ENCODE data around the gene OLR1.
"Not testable (repeated sequence)": the region's sequence is repeated elsewhere in the genome, so short reads cannot be mapped to it uniquely, and the experiment has no call there.

The OLR1 gene

GRCh38 chr12:10210225-10210624, 38.3 kb upstream of the OLR1 start:
- TF ChIP-seq CTCF (IDR thresholded peaks at IDR 0.05; ENCODE audit: insufficient read depth, low read length, missing control alignments), result no peak
- POLR2A ChIA-PET, result no interaction called here
- CTCF ChIA-PET, result interaction anchor here (1.2 to 1.7 kb wide), 2 partner anchors 20 to 26 kb away, joined by 3 to 5 read pairs; no protein-coding TSS in a partner anchor
- H3K4me3 ChIP-seq (ENCODE audit: low read depth, low read length), result no peak overlapping the region
- no peak for DNase-seq (ENCODE audit: low read depth, low spot score)

GRCh38 chr12:10207136-10207535, 35.2 kb upstream of the OLR1 start:
- CTCF ChIA-PET, result interaction anchor here (2.9 kb wide), 1 partner anchor 54 kb away, joined by 11 read pairs; no protein-coding TSS in a partner anchor
- H3K4me3 ChIP-seq (ENCODE audit: low read depth, low read length), result no peak overlapping the region
- POLR2A ChIA-PET, result no interaction called here
- TF ChIP-seq CTCF (IDR thresholded peaks at IDR 0.05; ENCODE audit: insufficient read depth, low read length, missing control alignments), result no peak
- no peak for DNase-seq (ENCODE audit: low read depth, low spot score)

GRCh38 chr12:10205220-10205807, 33.4 kb upstream of the OLR1 start:
- no peak overlapping the region for H3K4me3 ChIP-seq (ENCODE audit: low read depth, low read length)
- ChIA-PET POLR2A (no interaction called here), CTCF (interaction anchor here (2.3 to 3.3 kb wide), 2 partner anchors 15 to 52 kb away, joined by 11 read pairs; no protein-coding TSS in a partner anchor)
- DNase-seq (ENCODE audit: low read depth, low spot score), result no peak
- no peak for TF ChIP-seq CTCF (IDR thresholded peaks at IDR 0.05; ENCODE audit: insufficient read depth, low read length, missing control alignments)

GRCh38 chr12:10204495-10204894, 32.6 kb upstream of the OLR1 start:
- DNase-seq (ENCODE audit: low read depth, low spot score); POLR2A ChIA-PET; H3K4me3 ChIP-seq (ENCODE audit: low read depth, low read length): not testable (repeated sequence)
- CTCF ChIA-PET, result interaction anchor here (1.2 to 3.3 kb wide), 3 partner anchors 9 to 52 kb away, joined by 3 to 11 read pairs (median 11); no protein-coding TSS in a partner anchor

GRCh38 chr12:10197879-10198278, 25.9 kb upstream of the OLR1 start:
- DNase-seq (ENCODE audit: low read depth, low spot score), result no peak
- ChIA-PET POLR2A (no interaction called here), CTCF (no interaction called here)
- no peak for TF ChIP-seq CTCF (IDR thresholded peaks at IDR 0.05; ENCODE audit: insufficient read depth, low read length, missing control alignments)
- no peak overlapping the region for H3K4me3 ChIP-seq (ENCODE audit: low read depth, low read length)

- CTCF ChIA-PET, result interaction anchor here (0.9 to 1.9 kb wide), 4 partner anchors 8 to 56 kb away, joined by 3 to 11 read pairs (median 4); no protein-coding TSS in a partner anchor
- POLR2A ChIA-PET, result no interaction called here
- TF ChIP-seq CTCF (IDR thresholded peaks at IDR 0.05; ENCODE audit: insufficient read depth, low read length, missing control alignments), result no peak
- H3K4me3 ChIP-seq (ENCODE audit: low read depth, low read length), result no peak overlapping the region
- DNase-seq (ENCODE audit: low read depth, low spot score), result no peak
Measured at GRCh38 chr12:10196210-10196609, 24.3 kb upstream of the OLR1 start.

Data from AG04449 (cell line).